HT1080 (cell line): ENCODE results near the gene TIRAP. TPM values are rescaled to one million over a fixed set of nuclear protein-coding genes. Genes with fewer than 3 reads are reported as not detected.
"Not testable (repeated sequence)": the region's sequence is repeated elsewhere in the genome, so short reads cannot be mapped to it uniquely, and the experiment has no call there.

Source experiments
- DNase-seq: peaks from one replicate; pipeline ENCODE4 v3.0.0-alpha.2; 2015; ENCODE audit warnings: low read depth
- polyA plus RNA-seq, 2 experiments: library from polyadenylated mRNA; depleted of rRNA; stranded (reverse); fragments of >200 nt; gene quantifications; 2 replicates each; pipeline ENCODE4 v1.2.3, GENCODE V29; 2015
- total RNA-seq: library from RNA; depleted of rRNA; stranded (reverse); fragments of >200 nt; shearing (Covaris generic); gene quantifications from 2 replicates; pipeline ENCODE4 v1.2.3, GENCODE V29; 2014; rRNA removed

TIRAP gene, protein sequence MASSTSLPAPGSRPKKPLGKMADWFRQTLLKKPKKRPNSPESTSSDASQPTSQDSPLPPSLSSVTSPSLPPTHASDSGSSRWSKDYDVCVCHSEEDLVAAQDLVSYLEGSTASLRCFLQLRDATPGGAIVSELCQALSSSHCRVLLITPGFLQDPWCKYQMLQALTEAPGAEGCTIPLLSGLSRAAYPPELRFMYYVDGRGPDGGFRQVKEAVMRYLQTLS
- 3.3 and 3.6 TPM in 2 replicates for total RNA-seq
- 5.0 and 6.3 TPM in 2 replicates for polyA plus RNA-seq (2015; cell fraction: cytosol; rRNA removed)
- polyA plus RNA-seq (2015; cell fraction: nucleus; rRNA removed): 4.2 and 5.6 TPM in 2 replicates

DNA sequence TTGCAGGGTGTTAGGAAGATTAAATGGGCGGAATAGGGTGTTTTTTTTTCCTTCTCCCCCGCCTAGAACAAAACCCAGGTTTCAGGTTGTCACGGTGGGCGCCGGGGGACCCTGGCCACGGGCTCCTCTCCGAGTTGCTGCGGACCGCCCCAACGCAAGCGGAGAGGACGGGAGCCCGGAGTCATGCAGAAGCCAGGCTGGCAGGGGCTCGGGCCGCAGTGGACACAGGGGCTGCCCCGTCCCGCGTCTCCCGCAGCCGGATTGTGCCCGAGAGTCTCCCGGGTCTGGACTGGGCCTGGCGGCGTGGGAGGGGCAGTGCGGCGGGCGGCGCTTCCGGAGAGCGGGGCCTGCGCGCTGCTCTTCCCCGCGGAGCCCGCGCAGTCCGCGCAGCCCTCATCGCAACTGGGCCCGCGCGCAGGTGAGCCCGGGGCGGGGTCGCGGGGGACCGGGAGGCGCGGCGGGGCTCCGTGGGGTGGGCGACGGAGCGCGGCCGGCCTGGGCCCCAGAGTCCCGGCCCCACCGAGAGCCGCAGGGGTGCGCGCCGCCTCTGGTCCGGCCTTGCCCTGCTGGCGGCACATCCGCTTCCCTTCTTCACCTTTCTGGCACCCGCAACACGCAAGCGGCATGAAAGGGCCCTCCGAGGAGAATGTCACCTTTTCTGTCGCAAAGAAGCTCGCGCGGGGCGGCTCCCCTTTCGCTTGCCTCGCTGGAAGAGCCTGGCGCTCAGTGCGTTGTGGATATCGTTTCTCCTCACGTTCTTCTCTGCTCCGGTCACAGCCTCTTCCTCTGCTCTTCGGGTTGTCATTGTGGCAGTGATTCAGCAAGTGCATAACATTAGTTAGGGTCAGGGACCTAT is at the start of gene TIRAP:
Gene TIRAP (plus strand): TSS at position 358 of the 856 bp plus-strand sequence. CDS start 7,802 bp downstream, outside the sequence.
- DNase-seq: peak; percentile 29

DNA sequence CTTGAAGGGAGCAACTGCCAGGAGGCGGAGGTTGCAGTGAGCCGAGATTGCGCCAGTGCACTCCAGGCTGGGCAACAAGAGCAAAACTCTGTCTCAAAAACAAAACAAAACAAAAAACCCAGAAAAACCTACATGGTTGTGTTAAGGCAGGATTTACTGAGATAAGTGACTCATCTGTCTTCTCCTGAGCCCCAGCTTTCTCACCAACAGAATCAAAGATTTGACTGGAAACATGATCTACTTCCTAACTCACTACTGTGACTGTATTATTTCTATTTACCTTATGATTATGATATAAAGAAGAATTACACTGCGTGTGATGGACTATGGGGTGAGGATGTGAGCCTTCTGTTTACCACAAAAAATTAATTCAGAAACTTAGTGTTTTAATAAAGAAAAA is 49.5 kb upstream of the TIRAP start:
- DNase-seq: peak; percentile 41

DNA sequence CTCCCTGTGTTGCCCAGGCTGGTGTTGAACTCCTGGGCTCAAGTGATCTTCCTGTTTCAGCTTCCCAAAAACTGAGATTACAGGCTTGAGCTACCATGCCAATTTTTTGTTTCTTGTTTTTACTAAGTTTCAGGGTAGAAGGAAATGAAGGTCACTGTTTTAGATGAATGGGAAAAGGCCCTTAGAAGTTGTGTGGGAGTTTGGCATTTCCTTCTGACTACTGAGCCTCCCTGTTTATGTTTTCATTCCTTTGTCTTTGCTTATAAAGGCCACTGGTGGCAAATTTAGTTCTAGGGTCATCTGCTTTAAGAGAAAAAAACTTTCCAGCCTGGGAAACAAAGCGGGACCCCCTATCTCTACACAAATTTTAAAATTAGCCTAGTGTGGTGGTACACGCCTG is 36.3 kb upstream of the TIRAP start:
- DNase-seq: no peak

DNA sequence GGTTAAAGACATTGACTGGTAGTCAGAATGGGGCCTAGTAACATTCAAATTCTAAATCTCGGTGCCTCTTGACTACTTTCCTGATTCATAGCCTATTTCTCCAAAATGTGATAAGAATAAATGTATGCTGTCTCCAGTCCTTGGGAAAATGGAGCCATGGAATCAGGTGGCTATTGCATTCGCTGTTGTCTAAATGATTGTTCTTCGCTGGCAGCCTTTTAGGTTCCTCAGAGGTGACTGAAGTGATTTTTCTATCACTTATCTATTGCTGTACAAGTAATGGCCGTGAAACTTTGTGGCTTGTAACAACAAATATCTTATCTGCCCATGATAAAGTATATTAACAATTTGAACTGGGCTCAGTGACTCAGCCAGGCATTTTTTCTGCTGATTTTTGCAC is 29.6 kb upstream of the TIRAP start:
- DNase-seq: no peak

DNA sequence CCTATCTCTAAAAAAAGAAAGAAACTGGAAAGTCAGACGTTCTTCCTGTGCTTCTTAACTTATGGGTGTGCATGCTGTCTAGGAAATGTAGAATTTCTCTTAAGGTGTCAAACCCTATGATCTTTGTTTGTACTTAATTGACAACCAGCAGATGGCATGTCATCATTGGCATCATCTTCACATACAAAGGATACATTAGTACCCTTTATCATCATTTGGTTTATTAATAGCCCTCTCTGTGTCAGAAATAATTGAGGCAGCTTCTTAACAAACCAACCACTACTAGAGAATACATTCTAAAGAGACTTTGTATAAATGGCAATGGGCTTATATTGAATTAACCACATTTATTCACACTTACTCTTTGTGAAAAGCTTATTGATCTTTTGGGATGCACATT is 28.1 kb upstream of the TIRAP start:
- no peak for DNase-seq

DNA sequence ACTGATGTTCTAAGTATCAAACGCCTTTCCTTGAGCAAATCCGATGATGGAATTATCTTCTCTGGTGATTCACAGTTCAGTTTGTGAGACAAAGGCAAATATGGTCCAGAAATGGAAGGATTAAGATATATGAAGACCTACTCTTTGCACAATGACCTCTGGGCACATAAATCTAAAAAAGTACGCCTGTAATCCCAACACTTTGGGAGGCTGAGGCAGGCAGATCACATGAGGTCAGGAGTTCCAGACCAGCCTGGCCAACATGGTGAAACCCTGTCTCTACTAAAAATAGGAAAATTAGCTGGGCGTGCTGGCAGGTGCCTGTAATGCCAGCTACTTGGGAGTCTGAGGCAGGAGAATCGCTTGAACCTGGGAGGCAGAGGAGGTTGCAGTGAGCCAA is 27.4 kb upstream of the TIRAP start:
- DNase-seq: not testable (repeated sequence)

DNA sequence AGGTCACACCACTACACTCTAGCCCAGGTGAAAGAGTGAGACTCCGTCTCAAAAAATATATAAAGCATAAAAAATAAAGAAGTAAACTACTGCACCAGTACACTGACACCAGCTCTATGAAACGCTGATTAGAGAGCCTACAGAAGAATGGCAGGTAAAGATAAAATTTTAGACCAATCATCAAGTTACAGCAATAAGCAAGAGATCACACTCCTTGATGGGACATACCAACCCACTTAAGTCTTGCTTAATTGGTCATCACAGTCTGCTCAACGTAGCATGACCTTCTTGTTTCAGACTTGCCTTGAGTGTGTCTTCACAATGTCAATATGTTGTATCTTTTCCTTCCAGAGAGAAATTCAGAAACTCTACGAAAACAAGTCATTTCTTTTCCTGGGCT is 26.7 kb upstream of the TIRAP start:
- no peak for DNase-seq

DNA sequence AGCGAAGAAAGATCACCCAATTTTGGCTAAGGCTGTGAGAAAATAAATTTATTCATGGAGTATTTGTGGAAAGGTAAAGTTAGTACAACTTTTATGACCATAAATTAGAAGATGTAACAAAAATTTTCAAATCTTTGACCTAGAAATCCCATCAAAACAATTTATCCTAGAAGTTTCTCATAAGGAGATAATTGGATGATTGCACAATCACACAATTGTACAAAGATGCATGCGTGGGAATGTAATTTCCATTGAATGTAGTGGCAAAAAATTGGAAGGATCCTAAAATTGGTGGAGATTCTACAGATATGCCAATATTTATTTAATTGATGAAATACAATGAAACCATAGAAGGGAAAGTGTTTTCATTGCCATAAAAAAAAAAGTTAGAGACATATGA is 25.7 kb upstream of the TIRAP start:
- DNase-seq: no peak

DNA sequence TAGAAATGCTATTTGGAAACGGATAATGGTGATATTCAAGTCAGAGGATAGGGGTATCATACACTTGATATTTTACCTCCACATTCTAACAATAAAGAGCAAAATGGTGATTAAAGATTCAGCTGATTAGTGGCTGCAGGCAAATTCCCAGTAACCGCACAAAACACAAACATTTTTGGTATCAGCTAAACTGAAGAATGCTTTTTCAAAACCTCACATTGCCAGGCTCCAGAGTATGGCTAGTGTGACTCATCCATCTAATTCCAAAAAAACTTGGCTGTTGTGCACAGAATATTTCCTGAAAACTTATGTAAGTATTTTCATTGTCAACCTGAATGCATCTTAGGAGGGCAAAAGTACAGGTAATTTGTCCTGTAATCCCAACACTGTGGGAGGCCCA is 25.1 kb upstream of the TIRAP start:
- no peak for DNase-seq

DNA sequence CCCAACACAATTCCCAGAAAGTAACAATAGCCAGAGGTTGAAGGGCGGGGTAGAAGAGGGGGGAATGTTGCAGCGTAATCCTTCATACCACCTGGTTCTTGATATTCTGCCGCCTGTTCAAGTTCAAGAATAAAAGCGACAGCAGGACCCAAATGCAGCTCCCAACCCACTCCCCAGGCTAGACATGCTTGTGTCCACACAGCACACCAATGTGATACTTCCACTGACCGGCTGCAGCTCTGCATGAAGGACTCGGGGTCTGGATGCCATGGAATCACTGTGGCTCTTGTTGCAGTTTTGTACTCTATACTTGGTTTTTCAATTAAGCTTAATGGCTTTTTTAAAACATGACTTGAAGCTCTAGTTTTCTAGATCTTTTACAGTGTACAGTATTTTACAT is 20.7 kb upstream of the TIRAP start:
- no peak for DNase-seq

DNA sequence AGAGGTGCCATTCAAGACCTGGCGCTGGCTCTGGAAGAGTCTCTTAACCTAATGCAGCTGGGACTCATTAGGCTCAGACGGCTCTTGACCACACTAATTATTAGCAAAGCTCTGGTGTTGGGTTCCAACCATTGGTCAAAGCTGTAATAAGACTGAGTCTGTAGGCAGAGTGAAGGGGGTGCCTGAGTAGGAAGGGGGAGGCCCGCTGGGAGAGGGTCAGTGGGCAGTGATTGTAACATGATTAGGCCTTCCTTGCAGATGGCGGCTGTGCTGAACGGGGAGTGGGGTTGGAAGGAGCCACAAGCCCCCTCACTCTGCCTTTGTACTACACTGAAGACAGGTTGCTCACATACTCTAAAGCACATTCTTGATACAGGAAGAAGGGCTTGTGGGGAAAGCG is 19.4 kb upstream of the TIRAP start:
- DNase-seq: no peak

DNA sequence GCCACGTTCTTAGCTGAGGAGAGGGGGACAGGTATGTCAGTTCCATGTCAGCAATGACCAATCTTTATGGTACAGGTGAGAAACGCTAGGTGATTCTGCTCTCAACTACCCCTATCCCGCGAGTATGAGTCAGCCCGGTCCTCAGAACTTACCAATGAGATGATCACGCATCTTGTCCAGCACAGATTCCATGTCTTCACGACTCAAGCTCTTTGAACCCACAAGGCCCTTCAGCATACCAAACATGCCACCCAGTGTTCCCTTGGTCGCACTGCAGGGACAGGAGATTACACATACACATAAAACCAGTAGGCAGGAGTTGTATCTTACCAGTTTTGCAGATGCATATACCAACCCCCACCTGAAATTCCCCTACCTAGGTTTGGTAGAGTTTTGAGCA is 17.1 kb upstream of the TIRAP start:
- DNase-seq: no peak

DNA sequence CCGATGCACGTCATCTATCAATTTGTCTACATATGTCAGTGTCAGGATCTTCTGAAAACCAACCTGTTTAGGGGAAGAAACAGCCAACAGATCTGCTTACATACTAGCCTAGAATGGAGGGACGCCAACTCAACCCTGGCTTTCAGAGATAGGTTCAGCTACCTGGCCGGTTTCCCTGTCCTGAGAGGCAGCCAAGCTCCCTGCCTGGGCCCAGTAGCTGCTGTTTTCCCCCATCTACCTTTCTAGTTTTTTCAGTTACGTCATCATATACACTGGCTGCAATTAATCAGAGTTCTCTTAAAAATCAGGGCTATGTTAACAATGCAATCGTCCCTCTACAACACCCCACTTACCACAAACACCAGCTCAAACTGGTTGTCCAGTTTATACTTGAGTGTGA is 15.2 kb upstream of the TIRAP start:
- no peak for DNase-seq

DNA sequence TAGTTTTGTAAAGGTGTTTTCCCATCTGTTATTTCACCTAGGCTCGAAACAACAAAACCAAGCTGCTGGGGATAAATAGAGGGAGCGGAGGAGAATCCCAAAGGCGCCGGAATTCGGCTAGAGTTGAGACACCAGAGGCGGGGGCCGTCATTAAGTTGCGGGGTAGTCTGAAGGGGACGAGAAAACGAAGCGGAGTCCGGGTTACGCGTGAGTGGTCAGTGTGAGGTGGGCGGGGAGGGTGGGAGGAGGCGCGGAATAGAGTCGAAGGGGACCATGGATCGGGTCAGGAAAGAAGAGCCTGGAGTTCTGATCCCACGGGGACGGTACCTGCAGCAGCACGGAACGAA is 14.6 kb upstream of the TIRAP start:
- DNase-seq: no peak

DNA sequence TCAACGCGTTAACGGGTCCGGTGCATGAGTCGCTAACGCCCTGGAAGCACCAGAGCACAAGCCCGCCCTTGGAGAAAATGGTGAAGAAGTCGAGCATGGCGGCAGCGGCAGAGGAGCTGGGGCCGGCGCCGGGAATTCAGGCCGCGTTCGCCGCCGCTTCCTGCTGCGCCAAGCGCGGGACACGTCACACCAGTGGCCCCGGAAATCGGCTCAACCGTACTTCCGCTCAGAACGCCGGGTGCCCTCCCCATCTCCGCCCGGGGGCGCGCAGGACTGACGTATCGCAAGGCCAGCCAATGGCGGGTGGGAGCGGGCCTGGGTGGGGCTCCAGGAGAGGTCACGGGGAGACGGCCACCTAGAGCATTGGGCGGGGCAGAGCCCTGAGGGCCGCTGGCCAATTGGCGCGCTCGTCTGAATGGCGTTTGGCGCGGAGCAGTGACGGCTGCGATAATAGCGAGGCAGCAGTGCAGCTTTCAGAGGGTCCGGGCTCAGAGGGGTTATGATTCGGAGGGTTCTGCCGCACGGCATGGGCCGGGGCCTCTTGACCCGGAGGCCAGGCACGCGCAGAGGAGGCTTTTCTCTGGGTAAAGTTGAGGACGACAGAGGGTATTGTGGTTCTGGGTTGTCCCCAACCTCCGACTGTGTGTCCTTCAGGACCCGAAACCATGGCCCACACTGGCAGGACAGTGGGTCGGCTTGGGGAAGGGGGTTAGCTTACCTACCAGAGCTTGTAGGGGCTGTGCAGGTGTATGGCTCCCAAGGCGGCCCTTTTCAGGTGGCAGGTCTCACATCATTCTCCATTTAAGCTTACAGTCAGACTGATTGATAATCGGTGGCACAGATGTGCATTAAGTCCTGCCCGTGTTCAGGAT is 13.9 kb upstream of the TIRAP start, which contains the start of the genes FOXRED1 and SRPRA:
Gene FOXRED1 (plus strand): TSS at position 447 of the 872 bp plus-strand sequence. CDS start 53 bp downstream, at position 500.
Gene SRPRA (minus strand): TSS at position 188 of the 872 bp plus-strand sequence. CDS start 91 bp downstream, at position 97.
- DNase-seq: peak; percentile 99

DNA sequence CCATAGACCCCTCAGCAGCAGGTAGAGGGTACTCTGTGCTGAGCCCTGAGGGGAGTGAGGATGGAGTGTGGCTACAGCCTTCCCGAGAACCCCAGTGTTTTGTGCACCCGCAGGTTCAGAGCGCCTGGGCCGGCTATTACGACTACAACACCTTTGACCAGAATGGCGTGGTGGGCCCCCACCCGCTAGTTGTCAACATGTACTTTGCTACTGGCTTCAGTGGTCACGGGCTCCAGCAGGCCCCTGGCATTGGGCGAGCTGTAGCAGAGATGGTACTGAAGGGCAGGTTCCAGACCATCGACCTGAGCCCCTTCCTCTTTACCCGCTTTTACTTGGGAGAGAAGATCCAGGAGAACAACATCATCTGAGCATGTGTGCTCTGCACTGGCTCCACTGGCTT is 5.6 kb upstream of the TIRAP start:
- DNase-seq: no peak

DNA sequence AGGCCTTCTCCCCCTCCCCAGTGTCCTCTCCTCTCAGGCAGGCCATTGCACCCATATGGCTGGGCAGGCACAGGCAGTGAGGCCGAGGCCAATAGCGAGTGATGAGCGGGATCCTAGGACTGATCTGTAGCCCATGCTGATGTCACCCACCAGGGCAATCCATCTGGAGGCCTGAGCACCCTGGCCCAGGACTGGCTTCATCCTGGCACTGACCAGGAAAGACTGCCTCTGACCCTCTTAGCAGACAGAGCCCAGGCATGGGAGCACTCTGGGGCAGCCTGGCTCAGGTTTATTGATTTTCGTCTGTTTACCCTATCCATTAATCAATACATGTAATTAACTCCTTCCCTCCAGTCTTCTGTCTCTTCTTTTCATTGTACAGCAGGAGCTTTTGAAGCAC is 5.1 kb upstream of the TIRAP start:
- DNase-seq: no peak

DNA sequence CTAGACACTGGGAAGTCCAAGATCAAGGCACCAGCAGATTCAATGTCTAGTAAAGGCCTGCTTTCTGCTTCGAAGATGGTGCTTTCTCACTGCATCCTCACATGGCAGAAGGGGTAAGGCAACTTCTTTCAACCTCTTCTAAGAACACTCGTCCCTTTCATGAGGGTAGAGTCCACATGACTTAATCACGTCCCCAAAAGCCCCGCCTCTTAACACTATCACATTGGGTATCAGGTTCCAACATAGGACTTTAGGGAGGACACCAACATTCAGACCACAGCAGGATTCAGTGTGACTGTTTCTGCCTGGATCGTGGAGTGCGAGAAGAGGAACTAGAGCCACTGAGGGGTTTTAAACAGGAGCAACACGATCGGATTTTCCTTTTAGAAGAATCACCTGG is 3.7 kb upstream of the TIRAP start:
- no peak for DNase-seq

DNA sequence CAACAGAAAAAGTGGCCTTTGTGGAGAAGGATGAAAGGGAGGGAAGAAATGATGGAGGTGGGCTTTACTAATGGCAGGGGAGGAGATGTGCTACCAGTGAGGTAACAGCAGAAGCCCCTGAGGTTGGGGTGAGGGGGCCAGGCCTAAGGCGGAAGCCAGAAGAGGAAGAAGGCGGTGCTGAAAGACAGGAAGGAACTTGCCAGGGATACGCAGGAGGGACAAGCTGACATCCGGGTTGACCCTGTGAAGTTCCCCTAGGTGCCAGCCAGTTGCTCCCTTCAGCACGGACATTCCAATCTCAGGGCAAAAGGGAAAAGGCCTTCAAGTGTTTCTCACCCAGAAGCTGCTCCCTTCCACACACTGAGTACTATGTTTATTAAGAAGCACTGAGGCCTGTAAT is 2.3 kb upstream of the TIRAP start:
- DNase-seq: no peak

DNA sequence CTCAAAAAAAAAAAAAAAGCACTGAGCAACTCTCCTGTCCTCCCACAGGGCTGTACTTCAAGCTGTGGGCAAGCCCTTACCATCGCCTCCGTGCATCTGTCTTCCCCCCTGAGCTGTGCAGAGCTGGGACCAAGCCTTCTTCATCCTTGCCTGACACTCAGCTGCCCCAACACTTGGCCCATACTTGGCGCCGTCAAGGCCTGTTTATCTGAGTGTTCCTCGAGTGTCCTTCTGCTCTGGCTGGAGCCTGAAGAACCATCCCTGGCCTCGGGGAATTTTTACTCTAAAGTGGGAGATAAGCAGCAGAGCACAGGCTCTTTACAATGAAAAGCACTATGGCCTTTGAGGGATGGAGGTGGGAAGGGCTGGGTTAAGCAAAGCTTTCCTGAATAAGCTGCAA is 1.6 kb upstream of the TIRAP start:
- DNase-seq: no peak

DNA sequence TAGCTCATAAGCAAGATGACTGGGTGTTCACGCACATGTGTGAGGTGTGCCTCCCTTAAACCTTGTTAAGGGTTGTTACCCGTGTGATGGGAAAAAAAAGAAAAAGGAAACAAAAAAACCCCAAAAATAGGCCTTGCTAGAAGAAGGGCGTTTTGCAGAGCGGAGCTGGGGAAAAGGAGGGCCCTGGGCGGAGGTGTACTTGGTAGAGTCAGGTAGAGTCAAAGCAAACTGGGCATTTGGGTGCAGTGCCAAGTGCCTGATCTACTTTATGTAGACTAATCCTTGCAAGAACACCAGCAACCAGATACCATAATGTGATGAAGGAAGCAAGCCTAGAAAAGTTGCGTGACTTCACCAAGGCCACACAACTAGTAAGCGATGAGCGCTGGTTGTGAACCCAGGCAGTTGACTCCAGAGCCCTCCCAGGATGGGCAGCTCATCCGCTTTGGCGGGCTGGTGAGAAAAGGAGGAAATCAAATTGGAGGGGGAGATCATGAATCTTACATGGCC is 1.2 kb upstream of the TIRAP start:
- no peak for DNase-seq
